WTC11 (cell line): ENCODE measurements around the gene KCNE2. TPM values are rescaled to one million over a fixed set of nuclear protein-coding genes. Genes with fewer than 3 reads are reported as not detected.

Source experiments
- ATAC-seq: fragments of 200-7000 bp; cut with Tn5 transposase; 2 replicates; pipeline ENCODE4 v1.10.0; 2021; ENCODE audit warnings: mild to moderate bottlenecking, moderate library complexity
- CTCF ChIA-PET: fragments of 300-600 bp; sonication (Branson Sonifier 250); formaldehyde crosslinking; loops from one replicate; lab custom pipeline; 2021; ENCODE audit warnings: antibody characterized with exemption; lab: Charles Lee
- POLR2A ChIA-PET: fragments of 350-600 bp; sonication (Branson Sonifier 250); formaldehyde crosslinking; loops from one replicate; lab custom pipeline; 2021; ENCODE audit warnings: antibody characterized with exemption; lab: Charles Lee
- DNase-seq: peaks from one replicate; pipeline ENCODE4 v3.0.0; 2021; ENCODE audit warnings: low spot score
- H3K27ac Mint-ChIP-seq: 2 replicates; pipeline ENCODE4 v1.8.0; 2021; ENCODE audit warnings: mixed read lengths
- H3K27me3 Mint-ChIP-seq: 2 replicates; pipeline ENCODE4 v1.8.0; 2021; ENCODE audit warnings: low read depth, mild to moderate bottlenecking, moderate library complexity, mixed read lengths
- H3K36me3 Mint-ChIP-seq: 2 replicates; pipeline ENCODE4 v1.8.0; 2021; ENCODE audit warnings: mixed read lengths
- H3K4me1 Mint-ChIP-seq: 2 replicates; pipeline ENCODE4 v1.8.0; 2022; ENCODE audit warnings: mixed read lengths
- H3K4me3 Mint-ChIP-seq: 2 replicates; pipeline ENCODE4 v1.8.0; 2021; ENCODE audit warnings: mild to moderate bottlenecking, moderate library complexity, mixed read lengths
- H3K9me3 Mint-ChIP-seq: 2 replicates; pipeline ENCODE4 v1.8.0; 2021; ENCODE audit warnings: mixed read lengths
- CREM ChIP-seq: sonication (generic); formaldehyde crosslinking; IDR thresholded peaks from 2 replicates; pipeline ENCODE4 v1.8.1; 2022; ENCODE audit warnings: mild to moderate bottlenecking, missing genetic modification reagents, moderate library complexity
- EMX1 ChIP-seq: fragments of 250-450 bp; sonication (Bioruptor Pico); IDR thresholded peaks from 2 replicates; pipeline ENCODE4 v1.8.0; 2021; ENCODE audit warnings: mild to moderate bottlenecking
- ETV6 ChIP-seq: sonication (generic); formaldehyde crosslinking; IDR thresholded peaks from 2 replicates; pipeline ENCODE4 v1.8.1; 2022; ENCODE audit warnings: mild to moderate bottlenecking, missing genetic modification reagents
- HMGA2 ChIP-seq: fragments of 250-450 bp; sonication (Bioruptor Pico); IDR thresholded peaks from 2 replicates; pipeline ENCODE4 v1.4.0; 2021; ENCODE audit warnings: mild to moderate bottlenecking, moderate library complexity
- NFYB ChIP-seq: sonication (generic); formaldehyde crosslinking; conservative IDR thresholded peaks from 2 replicates; pipeline ENCODE4 v1.8.0; 2022; ENCODE audit warnings: low read depth, missing genetic modification reagents
- NR3C1 ChIP-seq: sonication (generic); formaldehyde crosslinking; conservative IDR thresholded peaks from 2 replicates; pipeline ENCODE4 v1.8.1; 2023; ENCODE audit warnings: low read depth, mild to moderate bottlenecking, missing genetic modification reagents
- PREB ChIP-seq: sonication (generic); formaldehyde crosslinking; IDR thresholded peaks from 2 replicates; pipeline ENCODE4 v1.8.1; 2022; ENCODE audit warnings: mild to moderate bottlenecking, missing genetic modification reagents, moderate library complexity, borderline replicate concordance
- SMAD3 ChIP-seq: sonication (generic); formaldehyde crosslinking; IDR thresholded peaks from 2 replicates; pipeline ENCODE4 v1.8.0; 2022; ENCODE audit warnings: missing genetic modification reagents, mild to moderate bottlenecking, borderline replicate concordance
- TCF7 ChIP-seq: sonication (generic); formaldehyde crosslinking; IDR thresholded peaks from 2 replicates; pipeline ENCODE4 v1.8.0; 2022; ENCODE audit warnings: mild to moderate bottlenecking, low read depth, missing genetic modification reagents, moderate library complexity
- TEAD1 ChIP-seq: sonication (generic); formaldehyde crosslinking; IDR thresholded peaks from 2 replicates; pipeline ENCODE4 v1.8.0; 2022; ENCODE audit warnings: mild to moderate bottlenecking, missing genetic modification reagents
- TEAD4 ChIP-seq: sonication (generic); formaldehyde crosslinking; IDR thresholded peaks from 2 replicates; pipeline ENCODE4 v1.8.0; 2022; ENCODE audit warnings: mild to moderate bottlenecking, missing genetic modification reagents
- ZNF121 ChIP-seq: sonication (generic); formaldehyde crosslinking; IDR thresholded peaks from 2 replicates; pipeline ENCODE4 v1.8.0; 2023; ENCODE audit warnings: missing genetic modification reagents
- ZNF263 ChIP-seq: sonication (generic); formaldehyde crosslinking; IDR thresholded peaks from 2 replicates; pipeline ENCODE4 v1.8.1; 2022; ENCODE audit warnings: low read depth, mild to moderate bottlenecking, moderate library complexity, missing genetic modification reagents
- ZNF396 ChIP-seq: fragments of 250-450 bp; sonication (Bioruptor Pico); IDR thresholded peaks from 2 replicates; pipeline ENCODE4 v1.8.0; 2021; ENCODE audit warnings: mild to moderate bottlenecking, moderate library complexity, borderline replicate concordance
- total RNA-seq: library from RNA; stranded (reverse); gene quantifications from 3 replicates; pipeline ENCODE4 v1.2.3, GENCODE V29; 2021
- TF ChIP-seq, protein P1 (sequence below): sonication (generic); formaldehyde crosslinking; IDR thresholded peaks from 2 replicates; pipeline ENCODE4 v1.8.0; 2022; ENCODE audit warnings: mild to moderate bottlenecking, missing genetic modification reagents
- TF ChIP-seq, protein P2 (sequence below): sonication (generic); formaldehyde crosslinking; IDR thresholded peaks from 2 replicates; pipeline ENCODE4 v1.8.1; 2023; ENCODE audit warnings: mild to moderate bottlenecking, moderate library complexity, missing genetic modification reagents
- TF ChIP-seq, protein P3 (sequence below): sonication (generic); formaldehyde crosslinking; IDR thresholded peaks from 2 replicates; pipeline ENCODE4 v1.8.0; 2022; ENCODE audit warnings: mild to moderate bottlenecking, missing genetic modification reagents
- TF ChIP-seq, protein P4 (sequence below): sonication (generic); formaldehyde crosslinking; IDR thresholded peaks from 2 replicates; pipeline ENCODE4 v1.8.1; 2022; ENCODE audit warnings: mild to moderate bottlenecking, moderate library complexity, missing genetic modification reagents
- TF ChIP-seq, protein P5 (sequence below): sonication (generic); formaldehyde crosslinking; IDR thresholded peaks from 2 replicates; pipeline ENCODE4 v1.8.0; 2022; ENCODE audit warnings: mild to moderate bottlenecking, missing genetic modification reagents
- TF ChIP-seq, protein P6 (sequence below): sonication (generic); formaldehyde crosslinking; IDR thresholded peaks from 2 replicates; pipeline ENCODE4 v1.8.1; 2022; ENCODE audit warnings: low read depth, missing genetic modification reagents, borderline replicate concordance

Gene KCNE2
- total RNA-seq, 1 experiment from 2014 or later, result 0.44 TPM

DNA sequence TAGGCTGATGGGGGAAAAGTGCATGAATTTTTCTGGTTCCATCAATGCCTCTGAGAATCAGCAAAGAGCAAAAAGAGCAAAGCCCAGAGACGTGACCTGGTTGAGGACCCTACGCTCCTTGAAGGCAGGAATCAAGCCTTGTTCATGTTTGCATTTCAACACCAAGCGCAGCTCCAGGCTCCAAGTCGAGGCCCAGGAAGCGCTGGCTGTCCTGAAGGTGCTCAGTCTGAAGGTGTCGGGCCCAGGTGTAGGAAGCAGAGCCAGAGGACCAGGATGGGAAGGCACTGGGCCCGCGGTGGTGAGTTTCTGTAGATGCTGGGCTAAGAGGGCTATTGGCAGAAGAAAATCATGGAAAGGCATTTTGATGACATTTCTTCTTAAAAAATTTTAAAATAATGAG, 25.6 kb upstream of the KCNE2 start (continued):
- TF ChIP-seq, protein P1, sequence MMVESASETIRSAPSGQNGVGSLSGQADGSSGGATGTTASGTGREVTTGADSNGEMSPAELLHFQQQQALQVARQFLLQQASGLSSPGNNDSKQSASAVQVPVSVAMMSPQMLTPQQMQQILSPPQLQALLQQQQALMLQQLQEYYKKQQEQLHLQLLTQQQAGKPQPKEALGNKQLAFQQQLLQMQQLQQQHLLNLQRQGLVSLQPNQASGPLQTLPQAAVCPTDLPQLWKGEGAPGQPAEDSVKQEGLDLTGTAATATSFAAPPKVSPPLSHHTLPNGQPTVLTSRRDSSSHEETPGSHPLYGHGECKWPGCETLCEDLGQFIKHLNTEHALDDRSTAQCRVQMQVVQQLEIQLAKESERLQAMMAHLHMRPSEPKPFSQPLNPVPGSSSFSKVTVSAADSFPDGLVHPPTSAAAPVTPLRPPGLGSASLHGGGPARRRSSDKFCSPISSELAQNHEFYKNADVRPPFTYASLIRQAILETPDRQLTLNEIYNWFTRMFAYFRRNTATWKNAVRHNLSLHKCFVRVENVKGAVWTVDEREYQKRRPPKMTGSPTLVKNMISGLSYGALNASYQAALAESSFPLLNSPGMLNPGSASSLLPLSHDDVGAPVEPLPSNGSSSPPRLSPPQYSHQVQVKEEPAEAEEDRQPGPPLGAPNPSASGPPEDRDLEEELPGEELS, result no peak
- TF ChIP-seq EMX1 (CRISPR knock-in tag) (no peak), TEAD4 (CRISPR knock-in tag) (no peak), CREM (CRISPR knock-in tag) (no peak), TEAD1 (no peak), HMGA2 (CRISPR knock-in tag) (no peak), ZNF121 (no peak)

DNA sequence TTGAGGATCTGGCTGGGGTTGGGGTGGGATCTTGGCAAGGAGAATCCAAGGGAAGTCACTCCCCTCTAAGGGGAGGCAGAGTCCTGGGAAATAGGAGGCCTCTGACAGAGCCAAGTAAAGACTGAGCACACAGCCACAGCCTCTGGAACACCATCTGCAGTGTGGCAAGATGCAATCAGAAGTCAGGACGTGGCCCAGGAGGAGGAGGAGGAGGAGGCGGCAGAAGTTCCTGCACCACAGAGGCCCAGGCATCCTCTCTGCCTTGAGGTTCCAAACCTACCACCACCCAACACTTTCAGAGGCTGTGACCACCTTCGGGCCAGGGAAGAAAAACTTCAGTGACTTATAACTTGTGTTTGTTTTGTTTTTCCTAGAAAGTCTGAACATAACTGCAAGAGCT, 23.7 kb upstream of the KCNE2 start:
- CTCF ChIA-PET, result no interaction called here
- DNase-seq (no peak), ATAC-seq (no peak)
- no peak for TF ChIP-seq PREB (CRISPR knock-in tag)
- TF ChIP-seq, protein P2, sequence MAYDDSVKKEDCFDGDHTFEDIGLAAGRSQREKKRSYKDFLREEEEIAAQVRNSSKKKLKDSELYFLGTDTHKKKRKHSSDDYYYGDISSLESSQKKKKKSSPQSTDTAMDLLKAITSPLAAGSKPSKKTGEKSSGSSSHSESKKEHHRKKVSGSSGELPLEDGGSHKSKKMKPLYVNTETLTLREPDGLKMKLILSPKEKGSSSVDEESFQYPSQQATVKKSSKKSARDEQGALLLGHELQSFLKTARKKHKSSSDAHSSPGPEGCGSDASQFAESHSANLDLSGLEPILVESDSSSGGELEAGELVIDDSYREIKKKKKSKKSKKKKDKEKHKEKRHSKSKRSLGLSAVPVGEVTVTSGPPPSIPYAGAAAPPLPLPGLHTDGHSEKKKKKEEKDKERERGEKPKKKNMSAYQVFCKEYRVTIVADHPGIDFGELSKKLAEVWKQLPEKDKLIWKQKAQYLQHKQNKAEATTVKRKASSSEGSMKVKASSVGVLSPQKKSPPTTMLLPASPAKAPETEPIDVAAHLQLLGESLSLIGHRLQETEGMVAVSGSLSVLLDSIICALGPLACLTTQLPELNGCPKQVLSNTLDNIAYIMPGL (CRISPR knock-in tag), result no peak
- TF ChIP-seq HMGA2 (CRISPR knock-in tag), result no peak
- TF ChIP-seq ZNF263 (CRISPR knock-in tag), result no peak
- TF ChIP-seq, protein P3, sequence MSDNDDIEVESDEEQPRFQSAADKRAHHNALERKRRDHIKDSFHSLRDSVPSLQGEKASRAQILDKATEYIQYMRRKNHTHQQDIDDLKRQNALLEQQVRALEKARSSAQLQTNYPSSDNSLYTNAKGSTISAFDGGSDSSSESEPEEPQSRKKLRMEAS, result no peak
- no peak for TF ChIP-seq SMAD3 (CRISPR knock-in tag)
- TF ChIP-seq, protein P4, sequence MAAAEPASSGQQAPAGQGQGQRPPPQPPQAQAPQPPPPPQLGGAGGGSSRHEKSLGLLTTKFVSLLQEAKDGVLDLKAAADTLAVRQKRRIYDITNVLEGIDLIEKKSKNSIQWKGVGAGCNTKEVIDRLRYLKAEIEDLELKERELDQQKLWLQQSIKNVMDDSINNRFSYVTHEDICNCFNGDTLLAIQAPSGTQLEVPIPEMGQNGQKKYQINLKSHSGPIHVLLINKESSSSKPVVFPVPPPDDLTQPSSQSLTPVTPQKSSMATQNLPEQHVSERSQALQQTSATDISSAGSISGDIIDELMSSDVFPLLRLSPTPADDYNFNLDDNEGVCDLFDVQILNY (CRISPR knock-in tag), result no peak
- TF ChIP-seq, protein P5, sequence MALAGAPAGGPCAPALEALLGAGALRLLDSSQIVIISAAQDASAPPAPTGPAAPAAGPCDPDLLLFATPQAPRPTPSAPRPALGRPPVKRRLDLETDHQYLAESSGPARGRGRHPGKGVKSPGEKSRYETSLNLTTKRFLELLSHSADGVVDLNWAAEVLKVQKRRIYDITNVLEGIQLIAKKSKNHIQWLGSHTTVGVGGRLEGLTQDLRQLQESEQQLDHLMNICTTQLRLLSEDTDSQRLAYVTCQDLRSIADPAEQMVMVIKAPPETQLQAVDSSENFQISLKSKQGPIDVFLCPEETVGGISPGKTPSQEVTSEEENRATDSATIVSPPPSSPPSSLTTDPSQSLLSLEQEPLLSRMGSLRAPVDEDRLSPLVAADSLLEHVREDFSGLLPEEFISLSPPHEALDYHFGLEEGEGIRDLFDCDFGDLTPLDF (CRISPR knock-in tag), result no peak
- TF ChIP-seq ETV6, result no peak
- no peak for TF ChIP-seq ZNF396 (CRISPR knock-in tag)
- TF ChIP-seq, protein P6, sequence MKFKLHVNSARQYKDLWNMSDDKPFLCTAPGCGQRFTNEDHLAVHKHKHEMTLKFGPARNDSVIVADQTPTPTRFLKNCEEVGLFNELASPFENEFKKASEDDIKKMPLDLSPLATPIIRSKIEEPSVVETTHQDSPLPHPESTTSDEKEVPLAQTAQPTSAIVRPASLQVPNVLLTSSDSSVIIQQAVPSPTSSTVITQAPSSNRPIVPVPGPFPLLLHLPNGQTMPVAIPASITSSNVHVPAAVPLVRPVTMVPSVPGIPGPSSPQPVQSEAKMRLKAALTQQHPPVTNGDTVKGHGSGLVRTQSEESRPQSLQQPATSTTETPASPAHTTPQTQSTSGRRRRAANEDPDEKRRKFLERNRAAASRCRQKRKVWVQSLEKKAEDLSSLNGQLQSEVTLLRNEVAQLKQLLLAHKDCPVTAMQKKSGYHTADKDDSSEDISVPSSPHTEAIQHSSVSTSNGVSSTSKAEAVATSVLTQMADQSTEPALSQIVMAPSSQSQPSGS (CRISPR knock-in tag), result no peak
- no peak for TF ChIP-seq NFYB (CRISPR knock-in tag)
- no peak for TF ChIP-seq NR3C1
- TF ChIP-seq TCF7 (CRISPR knock-in tag), result no peak
- no peaks in the 10 kb centered on the region for H3K27me3 Mint-ChIP-seq
- no peaks in the 10 kb centered on the region for H3K9me3 Mint-ChIP-seq
- no peaks in the 10 kb centered on the region for H3K36me3 Mint-ChIP-seq
- no peak overlapping the region for H3K27ac Mint-ChIP-seq
- H3K4me3 Mint-ChIP-seq, result no peak overlapping the region
- POLR2A ChIA-PET, result no interaction called here
- 0 out of 2 replicates have a peak, but pooled peaks cover 3% of the 10 kb centered on the region for H3K4me1 Mint-ChIP-seq
